Endodermal cell (in vitro differentiated cells): ENCODE measurements around the gene CAMK2A. TPM values are rescaled to one million over a fixed set of nuclear protein-coding genes. Genes with fewer than 3 reads are reported as not detected.
A peak's percentile ranks its signal among the peaks of the same experiment; 100 is the strongest.

Experiments
- DNase-seq: peaks from one replicate; pipeline ENCODE4 v3.0.0-alpha.2; 2017
- H3K27ac ChIP-seq: 2 replicates; pipeline ENCODE4 v1.5.1; 2013; ENCODE audit warnings: mild to moderate bottlenecking, low read depth, low read length, moderate library complexity
- H3K27me3 ChIP-seq: 2 replicates; pipeline ENCODE4 v1.6.1; 2013; ENCODE audit warnings: mild to moderate bottlenecking, low read length, moderate library complexity; ENCODE audit not compliant: insufficient read depth, control insufficient read depth, poor library complexity, severe bottlenecking
- H3K36me3 ChIP-seq: 2 replicates; pipeline ENCODE4 v1.7.0; 2013; ENCODE audit warnings: mild to moderate bottlenecking, low read length, moderate library complexity; ENCODE audit not compliant: control insufficient read depth, insufficient read depth
- H3K4me1 ChIP-seq: one replicate; pipeline ENCODE4 v1.7.0; 2013; ENCODE audit warnings: low read length; ENCODE audit not compliant: control insufficient read depth, insufficient read depth
- H3K4me3 ChIP-seq: 2 replicates; pipeline ENCODE4 v1.5.1; 2013; ENCODE audit warnings: mild to moderate bottlenecking, low read length, moderate library complexity
- H3K9ac ChIP-seq: 2 replicates; pipeline ENCODE4 v1.6.1; 2013; ENCODE audit warnings: mild to moderate bottlenecking, low read length, moderate library complexity; ENCODE audit not compliant: poor library complexity, severe bottlenecking; ENCODE audit errors: extremely low read depth
- H3K9me3 ChIP-seq: 2 replicates; pipeline ENCODE4 v1.6.1; 2013; ENCODE audit warnings: mild to moderate bottlenecking, low read length, moderate library complexity; ENCODE audit not compliant: control insufficient read depth
- H3K27ac Mint-ChIP-seq: 2 replicates; pipeline ENCODE4 v1.8.0; 2020; ENCODE audit warnings: mixed read lengths
- H3K27me3 Mint-ChIP-seq: 2 replicates; pipeline ENCODE4 v1.8.0; 2021; ENCODE audit warnings: mild to moderate bottlenecking, mixed read lengths; ENCODE audit not compliant: insufficient read depth
- H3K36me3 Mint-ChIP-seq: 2 replicates; pipeline ENCODE4 v1.8.0; 2020; ENCODE audit warnings: low read depth, mixed read lengths
- H3K4me1 Mint-ChIP-seq: 2 replicates; pipeline ENCODE4 v1.8.0; 2020; ENCODE audit warnings: mixed read lengths
- H3K4me3 Mint-ChIP-seq: 2 replicates; pipeline ENCODE4 v1.8.0; 2020; ENCODE audit warnings: mild to moderate bottlenecking, moderate library complexity, mixed read lengths
- H3K9me3 Mint-ChIP-seq: 2 replicates; pipeline ENCODE4 v1.8.0; 2020; ENCODE audit warnings: mild to moderate bottlenecking, mixed read lengths
- CTCF ChIP-seq: fragments of 200-600 bp; sonication (generic); conservative IDR thresholded peaks from 2 replicates; pipeline ENCODE4 v1.5.0; 2021; ENCODE audit warnings: antibody characterized with exemption, mild to moderate bottlenecking
- WGBS, 2 experiments: methylation state at CpG; one replicate each; pipeline versions ENCODE4 v1.1.5 to v1.1.7; 2013; ENCODE audit warnings: missing lambda C conversion rate in 2 of 2, mixed read lengths in 1 of 2; ENCODE audit not compliant: insufficient coverage in 1 of 2, insufficient read length in 1 of 2; 5-methylcytosine and 5-hydroxymethylcytosine counted together
- total RNA-seq, 2 donors: library from RNA; stranded (reverse); fragmentation: NEBNext Ultra II Directional in 1 of 2; extraction: Animal tissue kit (Norgen Biotek cat#: 25700) in 1 of 2; gene quantifications; 2 replicates in 1 of 2; 3 replicates in 1 of 2; pipeline ENCODE4 v1.2.1, GENCODE V29; 2021

The CAMK2A gene
- total RNA-seq, 2 donors from 2014 or later = 0.31 to 0.49 TPM

GRCh38 chr5:150190987-150191386, 98.6 kb downstream of the CAMK2A start:
- Mint-ChIP-seq H3K27ac (no peak overlapping the region), H3K4me3 (no peak overlapping the region), H3K4me1 (peaks cover 5% of the 10 kb centered on the region), H3K36me3 (no peaks in the 10 kb centered on the region), H3K9me3 (no peaks in the 10 kb centered on the region), H3K27me3 (peaks cover 89% of the 10 kb centered on the region)
- Histone ChIP-seq H3K27ac (no peak overlapping the region), H3K36me3 (no peaks in the 10 kb centered on the region), H3K9me3 (no peaks in the 10 kb centered on the region), H3K4me1 (no peaks in the 10 kb centered on the region), H3K27me3 (peaks cover 77% of the 10 kb centered on the region), H3K4me3 (no peak overlapping the region), H3K9ac (no peak overlapping the region)
- DNase-seq = no peak
- no peak for TF ChIP-seq CTCF
- 17 to 34% methylated on average over 1 to 2 of the region's 2 CpGs for WGBS, 2 experiments

GRCh38 chr5:150190503-150190979, 99.0 kb downstream of the CAMK2A start:
- Mint-ChIP-seq H3K36me3 (no peaks in the 10 kb centered on the region), H3K9me3 (no peaks in the 10 kb centered on the region), H3K27ac (no peak overlapping the region), H3K4me1 (peaks cover 9% of the 10 kb centered on the region), H3K27me3 (peaks cover 91% of the 10 kb centered on the region), H3K4me3 (no peak overlapping the region)
- H3K36me3 ChIP-seq = no peaks in the 10 kb centered on the region
- no peak overlapping the region for H3K27ac ChIP-seq
- no peak for DNase-seq
- H3K4me1 ChIP-seq = no peaks in the 10 kb centered on the region
- H3K9ac ChIP-seq = no peak overlapping the region
- peaks cover 77% of the 10 kb centered on the region for H3K27me3 ChIP-seq
- WGBS, 2 experiments = 40% methylated on average over 15 of the region's 16 CpGs; no CpG with 5 or more reads in 1 of the 2 experiments
- no peaks in the 10 kb centered on the region for H3K9me3 ChIP-seq
- no peak for TF ChIP-seq CTCF
- H3K4me3 ChIP-seq = peak overlapping the region; percentile 41

GRCh38 chr5:150189728-150190502, 99.7 kb downstream of the CAMK2A start, which contains the start of gene SLC6A7:
TSS of gene SLC6A7 (plus strand) at chr5:150190062. CDS start at chr5:150190328, 266 bp downstream.
- no peak for DNase-seq
- peak within 1 kb of the TSS; percentile 41 for H3K4me3 ChIP-seq

More at GRCh38 chr5:150189728-150190502, 99.7 kb downstream of the CAMK2A start, which contains the start of gene SLC6A7:
- WGBS, 2 experiments = 3 to 5% methylated on average over 7 to 58 of the region's 58 CpGs
- Mint-ChIP-seq H3K4me3 (peak within 1 kb of the TSS; percentile 34), H3K4me1 (peaks cover 10% of the 10 kb centered on the region), H3K27ac (no peak within 1 kb of the TSS), H3K9me3 (no peaks in the 10 kb centered on the region), H3K27me3 (peaks cover 91% of the 10 kb centered on the region), H3K36me3 (no peaks in the 10 kb centered on the region)
- no peaks in the 10 kb centered on the region for H3K36me3 ChIP-seq
- H3K27me3 ChIP-seq = peaks cover 77% of the 10 kb centered on the region
- no peak for TF ChIP-seq CTCF
- H3K4me1 ChIP-seq = no peaks in the 10 kb centered on the region
- no peaks in the 10 kb centered on the region for H3K9me3 ChIP-seq
- no peak within 1 kb of the TSS for H3K9ac ChIP-seq
- H3K27ac ChIP-seq = no peak within 1 kb of the TSS
